HG03025 (cell line): ENCODE results near the gene DBP.

Experiments
- ATAC-seq: cut with Tn5 transposase; IDR thresholded peaks from one replicate; pipeline ENCODE4 v1.9.1; 2021; ENCODE audit warnings: mild to moderate bottlenecking, moderate library complexity; ENCODE audit not compliant: unreplicated experiment, low FRiP score

DBP gene

DNA sequence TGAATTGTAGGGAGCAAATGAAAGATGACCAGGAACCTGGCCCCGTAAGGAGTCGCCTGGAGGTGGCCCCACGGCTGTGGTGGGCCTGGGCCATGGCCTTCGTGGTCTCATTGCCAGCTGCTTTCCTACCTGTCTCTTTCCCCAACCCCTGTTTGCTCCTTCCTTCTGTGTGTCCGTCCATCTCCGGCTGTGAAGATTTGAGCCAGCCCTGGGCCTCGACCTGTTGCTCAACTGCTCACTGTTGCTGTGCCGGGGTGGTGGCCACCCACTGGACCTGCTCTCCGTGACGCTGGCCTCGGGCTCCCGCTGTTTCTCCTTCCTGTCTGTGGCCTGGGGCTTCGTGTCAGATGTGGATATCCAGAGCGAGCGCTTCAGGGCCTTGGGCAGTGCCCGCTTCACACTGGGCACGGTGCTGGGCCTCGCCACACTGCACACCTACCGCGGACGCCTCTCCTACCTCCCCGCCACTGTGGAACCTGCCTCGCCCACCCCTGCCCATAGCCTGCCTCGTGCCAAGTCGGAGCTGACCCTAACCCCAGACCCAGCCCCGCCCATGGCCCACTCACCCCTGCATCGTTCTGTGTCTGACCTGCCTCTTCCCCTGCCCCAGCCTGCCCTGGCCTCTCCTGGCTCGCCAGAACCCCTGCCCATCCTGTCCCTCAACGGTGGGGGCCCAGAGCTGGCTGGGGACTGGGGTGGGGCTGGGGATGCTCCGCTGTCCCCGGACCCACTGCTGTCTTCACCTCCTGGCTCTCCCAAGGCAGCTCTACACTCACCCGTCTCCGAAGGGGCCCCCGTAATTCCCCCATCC is 8.5 kb downstream of the DBP start:
- ATAC-seq: no peak

DNA sequence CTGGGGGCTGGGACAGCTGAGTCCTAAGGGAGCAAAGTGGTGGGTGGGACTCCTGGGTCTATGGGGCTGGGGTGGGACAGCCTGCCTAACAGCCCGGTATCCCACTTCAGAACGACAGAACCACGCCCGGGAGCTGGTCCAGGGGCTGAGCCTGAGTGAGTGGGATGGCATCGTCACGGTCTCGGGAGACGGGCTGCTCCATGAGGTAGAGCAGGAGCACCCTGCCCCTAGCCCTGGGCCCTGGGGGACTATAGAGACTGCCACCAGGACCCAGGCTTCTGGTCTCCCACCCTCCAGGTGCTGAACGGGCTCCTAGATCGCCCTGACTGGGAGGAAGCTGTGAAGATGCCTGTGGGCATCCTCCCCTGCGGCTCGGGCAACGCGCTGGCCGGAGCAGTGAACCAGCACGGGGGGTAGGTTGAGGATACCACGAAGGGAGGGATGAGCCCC is 9.3 kb downstream of the DBP start:
- no peak for ATAC-seq

DNA sequence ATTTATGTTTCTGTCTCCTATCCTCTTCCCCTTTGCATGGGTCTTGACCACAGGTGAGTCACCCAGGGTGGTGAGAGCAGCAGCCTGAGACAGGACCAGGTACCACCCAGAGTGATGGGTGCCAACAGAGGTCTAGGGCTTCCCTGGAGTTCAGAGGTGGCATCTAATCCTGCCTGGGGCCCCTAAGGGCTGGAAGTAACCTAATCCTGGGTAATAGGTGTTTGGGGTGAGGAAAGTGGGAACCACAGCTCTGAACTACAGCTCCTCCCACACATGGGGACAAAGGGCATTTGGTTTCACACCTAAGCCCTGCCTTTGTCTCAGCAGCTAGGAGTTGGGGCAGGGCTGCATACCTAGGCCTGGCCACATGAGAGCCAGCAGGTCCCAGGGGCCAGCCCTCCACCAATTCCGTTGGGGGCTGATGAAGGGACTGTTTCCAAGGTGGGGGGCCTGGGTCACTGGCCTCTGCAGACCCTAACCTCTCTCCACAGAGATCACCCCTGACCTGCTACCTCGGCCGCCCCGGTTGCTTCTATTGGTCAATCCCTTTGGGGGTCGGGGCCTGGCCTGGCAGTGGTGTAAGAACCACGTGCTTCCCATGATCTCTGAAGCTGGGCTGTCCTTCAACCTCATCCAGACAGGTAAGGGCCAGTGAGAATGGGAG is 9.8 kb downstream of the DBP start:
- ATAC-seq: no peak

DNA sequence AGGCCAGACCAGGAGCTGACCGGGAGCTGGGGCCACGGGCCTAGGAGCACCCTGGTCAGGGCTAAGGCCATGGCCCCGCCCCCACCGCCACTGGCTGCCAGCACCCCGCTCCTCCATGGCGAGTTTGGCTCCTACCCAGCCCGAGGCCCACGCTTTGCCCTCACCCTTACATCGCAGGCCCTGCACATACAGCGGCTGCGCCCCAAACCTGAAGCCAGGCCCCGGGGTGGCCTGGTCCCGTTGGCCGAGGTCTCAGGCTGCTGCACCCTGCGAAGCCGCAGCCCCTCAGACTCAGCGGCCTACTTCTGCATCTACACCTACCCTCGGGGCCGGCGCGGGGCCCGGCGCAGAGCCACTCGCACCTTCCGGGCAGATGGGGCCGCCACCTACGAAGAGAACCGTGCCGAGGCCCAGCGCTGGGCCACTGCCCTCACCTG is 11.3 kb downstream of the DBP start:
- no peak for ATAC-seq

DNA sequence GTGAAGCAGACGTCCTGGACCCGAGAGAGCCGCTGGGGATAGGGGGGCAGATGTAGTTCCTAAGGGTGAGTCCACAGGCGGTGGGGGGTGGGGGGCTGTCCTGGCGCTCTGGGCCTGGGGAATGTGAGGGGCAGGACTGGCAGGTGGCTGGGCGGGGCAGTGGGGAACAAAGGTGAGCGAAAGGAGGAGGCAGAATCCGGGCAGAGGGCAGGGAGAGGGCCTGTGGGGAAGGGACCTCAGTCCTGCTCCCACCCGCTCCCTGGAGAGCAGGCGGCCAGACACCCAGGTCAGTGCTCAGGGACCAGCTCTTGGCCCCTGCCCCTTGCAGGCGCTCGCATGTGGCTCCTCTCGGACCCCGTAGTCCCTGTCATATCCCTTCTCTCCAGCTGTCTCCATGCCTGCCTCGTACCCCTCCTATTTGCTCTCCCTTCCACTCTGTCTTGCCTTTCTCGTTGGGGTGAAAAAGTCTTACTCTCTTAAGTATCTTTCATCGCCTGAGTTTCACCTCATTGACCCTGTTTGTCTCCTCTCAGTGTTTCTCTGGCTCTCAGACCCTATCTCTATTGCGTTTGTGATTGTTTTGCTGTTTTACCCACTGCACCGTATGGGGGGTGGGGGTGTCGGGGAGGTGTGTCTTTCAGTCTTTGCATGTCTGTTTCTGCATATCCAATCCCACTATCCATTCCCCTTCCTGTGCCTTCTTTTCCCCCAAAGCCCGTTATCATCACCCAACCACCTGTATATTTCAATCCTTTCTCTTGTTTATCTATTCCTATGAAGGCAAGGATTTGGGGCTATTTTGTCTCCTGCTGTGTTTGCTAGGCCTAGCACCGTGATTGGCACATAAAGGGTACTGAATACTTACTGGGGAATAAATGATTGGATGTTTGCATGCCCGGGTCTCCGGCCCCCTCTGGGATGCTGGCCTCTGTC is 12.1 kb downstream of the DBP start:
- no peak for ATAC-seq

DNA sequence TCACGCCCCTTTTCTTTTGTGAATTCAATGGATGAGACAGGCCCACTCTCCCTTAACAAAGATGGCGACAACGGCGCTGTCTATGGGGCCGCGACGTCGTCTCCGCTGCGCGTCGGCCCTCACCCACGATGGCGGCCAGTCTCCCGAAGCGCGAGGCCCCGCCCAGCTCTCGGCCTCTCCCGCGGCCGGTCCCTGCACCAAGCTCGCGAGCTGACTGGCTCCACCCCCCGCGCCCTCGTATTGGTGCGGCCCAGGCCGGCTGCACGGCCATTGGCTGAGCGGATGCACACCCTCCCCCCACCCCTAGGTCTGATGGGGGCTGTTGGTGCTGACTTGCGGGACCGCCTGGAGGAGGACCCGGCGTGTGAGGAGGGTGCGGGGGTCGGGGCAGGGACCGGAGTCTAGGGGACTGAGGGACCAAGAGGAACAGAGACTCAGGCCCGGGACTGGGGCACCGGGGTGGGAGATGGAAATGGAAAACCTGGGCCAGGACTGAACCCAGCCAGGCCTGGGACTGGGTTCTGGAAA is 13.0 kb downstream of the DBP start:
- ATAC-seq: peak; percentile 44

DNA sequence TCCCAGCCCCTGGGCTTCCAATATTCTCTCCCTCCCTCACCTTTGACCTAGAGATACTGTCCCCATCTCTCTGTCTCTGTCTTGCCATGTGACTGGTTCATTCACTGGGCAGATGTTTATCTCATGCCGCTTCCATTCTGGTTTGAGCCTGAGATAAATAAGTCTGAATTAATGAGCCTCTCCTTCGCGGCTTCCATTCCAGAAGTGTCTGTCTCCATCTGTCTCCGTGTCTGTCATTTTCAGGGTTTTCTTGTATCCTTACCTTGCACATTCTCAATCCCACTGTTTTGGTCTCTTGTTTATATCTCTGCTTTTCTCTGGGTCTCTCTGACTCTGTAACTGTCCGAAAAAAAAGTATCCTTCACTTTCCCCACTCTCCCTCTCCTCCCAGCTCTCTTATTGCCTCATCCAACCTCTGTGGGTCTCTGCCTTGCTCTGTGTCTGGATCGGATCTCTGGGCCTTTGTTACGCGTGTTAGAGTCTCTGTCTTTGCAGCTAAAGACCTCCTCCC is 13.6 kb downstream of the DBP start:
- ATAC-seq: no peak

DNA sequence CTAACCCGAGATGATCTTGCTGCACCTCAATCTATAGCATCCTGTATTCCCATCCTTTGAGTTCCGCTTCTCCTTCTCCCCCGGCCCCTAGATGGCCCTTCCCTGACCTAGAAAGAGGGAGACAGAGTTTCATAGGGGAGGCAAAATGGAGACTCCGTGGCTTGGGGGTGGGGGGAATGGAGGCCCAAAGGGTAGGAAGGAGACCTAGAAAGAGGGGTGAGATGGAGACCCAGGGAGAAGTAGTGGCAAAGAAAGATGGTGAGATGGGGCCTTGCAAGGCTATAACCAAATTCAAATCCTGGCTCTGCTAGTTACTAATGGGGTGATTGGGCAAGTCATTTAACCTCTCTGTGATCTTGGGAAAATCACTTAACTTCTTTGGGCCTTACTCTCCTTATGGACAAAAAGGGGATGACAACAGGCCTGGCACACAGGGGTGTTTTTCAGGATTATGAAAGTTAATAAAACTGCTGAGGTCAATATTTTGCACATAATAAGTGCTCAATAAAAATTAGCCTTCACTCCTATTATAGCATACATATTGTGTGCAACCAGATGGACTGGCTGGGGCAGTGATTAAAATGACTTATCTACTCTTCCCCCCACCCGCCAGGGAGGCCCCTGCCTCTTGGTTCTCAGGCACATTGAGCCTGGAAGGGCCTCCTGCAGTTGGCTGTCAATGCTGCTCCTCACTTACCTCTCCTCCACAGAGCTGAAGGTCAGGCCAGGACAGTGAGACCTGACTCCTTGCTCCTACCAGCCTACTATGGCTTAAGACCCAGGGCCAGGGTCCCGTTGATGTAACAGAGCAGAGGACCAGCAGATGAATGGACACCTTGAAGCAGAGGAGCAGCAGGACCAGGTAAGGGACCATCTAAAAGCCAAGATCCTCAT is 17.2 kb downstream of the DBP start:
- no peak for ATAC-seq

DNA sequence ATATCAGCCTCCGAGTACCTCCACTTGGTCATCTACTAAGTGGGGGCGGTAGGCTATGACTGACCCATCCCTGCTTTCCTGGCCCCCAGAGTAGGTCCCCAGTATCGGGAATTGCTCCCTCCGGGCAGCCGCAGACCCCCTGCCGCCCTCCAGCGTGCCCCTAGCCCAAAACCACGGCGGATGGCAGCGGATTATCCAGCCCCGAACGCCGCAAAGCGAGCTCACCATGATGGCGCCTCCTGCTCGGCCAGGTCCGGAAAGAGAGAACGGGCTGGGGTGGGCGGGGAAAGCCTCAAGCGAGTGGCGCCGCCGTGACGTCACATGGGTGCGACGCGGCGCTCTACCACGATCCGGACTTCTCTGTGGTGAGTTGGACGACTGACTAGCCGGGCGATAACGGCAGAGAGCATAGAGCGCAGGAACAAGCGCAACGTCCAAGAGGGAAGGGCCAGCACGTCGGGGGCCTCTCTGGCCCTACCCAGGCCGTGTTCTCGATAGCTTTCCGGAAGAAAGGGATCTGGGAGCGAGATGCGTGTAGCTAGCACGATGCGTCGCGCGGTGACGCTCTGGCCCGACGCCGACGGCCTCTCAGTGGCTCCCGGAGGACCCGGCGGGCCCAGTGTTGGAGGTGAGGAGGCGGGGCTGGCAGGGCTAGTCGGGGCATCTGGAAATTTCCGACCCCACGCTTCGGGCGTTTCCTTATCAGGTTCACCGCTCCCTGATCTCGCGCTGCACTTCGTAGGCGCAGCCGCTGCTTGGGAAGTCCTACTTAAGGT is 18.1 kb downstream of the DBP start, which contains the start of the genes RPL18 and SPHK2:
TSS of gene RPL18 (minus strand) at position 263 of the 776 bp plus-strand sequence. CDS start at position 228, 35 bp downstream.
TSS of gene SPHK2 (plus strand) at position 591 of the 776 bp plus-strand sequence. CDS start 1,009 bp downstream, outside the sequence.
- peak; percentile 75 for ATAC-seq

DNA sequence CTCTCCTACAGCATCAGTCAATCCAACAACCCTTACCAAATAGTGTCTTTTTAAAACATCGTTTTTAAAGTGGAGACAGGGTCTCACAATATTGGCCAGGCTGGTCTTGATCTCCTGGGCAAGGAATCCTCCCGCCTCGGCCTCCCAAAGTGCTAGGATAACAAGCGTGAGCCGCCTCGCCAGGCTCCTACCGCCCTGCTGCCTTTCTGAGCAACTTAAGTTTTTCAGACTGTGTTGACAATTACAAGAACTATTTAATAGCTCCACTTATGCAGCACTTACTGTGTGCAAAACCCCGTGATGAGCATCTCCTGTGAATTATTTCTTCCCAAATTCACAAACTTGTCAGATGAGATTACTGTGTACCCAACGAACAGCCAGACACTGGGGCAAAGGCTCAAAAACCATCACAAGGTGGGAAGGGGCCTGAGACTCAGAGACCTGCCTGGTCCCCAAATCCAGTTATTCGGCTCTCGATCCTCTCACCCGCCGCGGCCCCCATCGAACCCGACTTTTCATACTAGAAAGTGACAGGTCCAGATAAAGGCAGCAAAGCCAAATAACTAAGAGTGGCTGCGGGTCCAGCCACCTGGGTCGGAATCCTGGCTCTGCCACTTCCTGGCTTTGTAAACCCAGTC is 18.8 kb downstream of the DBP start:
- no peak for ATAC-seq

DNA sequence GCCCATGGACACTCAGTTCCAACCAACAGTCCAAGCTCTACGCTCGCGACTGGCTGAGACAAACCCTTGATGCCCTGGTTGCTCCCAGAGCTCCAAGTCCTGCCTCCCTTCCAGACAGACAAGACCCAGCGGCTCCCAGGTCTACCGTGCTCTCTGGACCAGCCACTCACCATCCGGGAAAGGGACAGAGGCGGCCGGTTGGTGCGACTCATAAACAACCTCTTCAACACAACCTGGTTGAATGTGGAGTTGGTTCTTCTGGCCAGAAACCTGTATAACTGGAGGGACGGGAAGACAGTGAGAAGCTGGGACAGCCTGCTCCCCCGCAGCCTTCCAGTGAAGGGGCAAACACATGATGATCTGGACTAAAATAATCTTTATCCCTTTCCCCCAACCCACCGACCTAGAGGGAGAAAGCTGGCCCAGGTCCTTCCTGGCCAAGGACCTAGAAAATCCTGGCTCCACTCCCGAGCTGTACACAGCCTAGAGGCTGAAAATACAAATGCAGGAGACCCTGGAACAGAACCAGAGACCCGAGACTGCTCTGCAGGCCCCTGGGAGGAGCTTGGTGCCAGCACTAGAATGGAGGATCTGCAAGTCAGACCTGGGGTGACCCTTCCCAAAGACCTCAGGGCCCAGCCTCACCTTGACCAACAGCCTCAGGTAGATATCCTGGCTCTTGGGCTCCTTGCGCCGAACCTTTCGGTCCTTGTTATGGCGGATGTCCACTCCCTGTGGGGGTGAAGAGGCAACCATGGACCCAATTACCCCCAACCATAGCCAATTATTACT is 19.8 kb downstream of the DBP start:
- ATAC-seq: no peak

DNA sequence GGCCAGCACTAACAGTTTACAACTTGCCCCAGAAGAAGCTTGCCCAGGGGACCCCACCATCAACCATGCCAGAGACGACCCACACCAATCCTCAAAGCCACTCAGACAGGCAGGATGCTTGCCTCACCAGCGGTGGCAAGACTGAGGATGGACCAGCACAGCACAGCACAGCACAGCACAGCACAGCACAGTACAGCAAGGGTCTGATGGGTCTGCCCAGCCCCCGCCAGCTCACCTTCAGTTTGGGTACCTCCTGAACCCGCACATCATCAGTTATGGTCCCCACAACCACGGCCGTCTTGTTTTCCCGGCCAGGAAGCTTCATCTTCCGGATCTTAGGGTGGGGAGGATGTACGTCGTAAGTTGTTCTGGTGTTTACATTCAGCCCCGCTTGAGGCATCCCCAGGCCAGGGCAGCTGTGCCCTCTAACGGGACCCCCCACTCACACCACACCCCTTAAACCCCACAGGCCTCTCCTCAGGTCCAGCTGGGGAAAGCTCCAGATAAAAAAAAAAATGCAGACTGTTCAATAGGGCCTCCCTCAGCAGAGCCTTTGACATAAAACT is 20.6 kb downstream of the DBP start:
- ATAC-seq: no peak

DNA sequence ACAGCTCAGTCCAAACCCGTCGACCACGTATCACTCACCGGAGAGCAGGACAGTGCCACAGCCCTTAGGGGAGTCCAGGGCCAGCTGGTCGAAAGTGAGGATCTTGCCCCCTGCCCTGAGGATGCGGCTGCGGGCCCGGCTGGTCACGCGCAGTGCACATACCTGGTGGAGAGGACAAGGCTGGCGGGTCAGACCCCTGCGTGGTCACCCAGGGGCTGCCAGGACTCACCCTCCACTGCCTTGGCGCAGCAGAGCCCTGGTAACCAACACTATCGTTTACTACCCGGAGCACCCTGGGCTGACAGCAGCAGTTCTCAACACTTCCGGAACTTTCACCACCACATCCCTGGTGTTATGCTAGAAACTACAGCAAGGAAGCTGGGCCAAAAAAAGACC is 21.1 kb downstream of the DBP start:
- ATAC-seq: no peak

DNA sequence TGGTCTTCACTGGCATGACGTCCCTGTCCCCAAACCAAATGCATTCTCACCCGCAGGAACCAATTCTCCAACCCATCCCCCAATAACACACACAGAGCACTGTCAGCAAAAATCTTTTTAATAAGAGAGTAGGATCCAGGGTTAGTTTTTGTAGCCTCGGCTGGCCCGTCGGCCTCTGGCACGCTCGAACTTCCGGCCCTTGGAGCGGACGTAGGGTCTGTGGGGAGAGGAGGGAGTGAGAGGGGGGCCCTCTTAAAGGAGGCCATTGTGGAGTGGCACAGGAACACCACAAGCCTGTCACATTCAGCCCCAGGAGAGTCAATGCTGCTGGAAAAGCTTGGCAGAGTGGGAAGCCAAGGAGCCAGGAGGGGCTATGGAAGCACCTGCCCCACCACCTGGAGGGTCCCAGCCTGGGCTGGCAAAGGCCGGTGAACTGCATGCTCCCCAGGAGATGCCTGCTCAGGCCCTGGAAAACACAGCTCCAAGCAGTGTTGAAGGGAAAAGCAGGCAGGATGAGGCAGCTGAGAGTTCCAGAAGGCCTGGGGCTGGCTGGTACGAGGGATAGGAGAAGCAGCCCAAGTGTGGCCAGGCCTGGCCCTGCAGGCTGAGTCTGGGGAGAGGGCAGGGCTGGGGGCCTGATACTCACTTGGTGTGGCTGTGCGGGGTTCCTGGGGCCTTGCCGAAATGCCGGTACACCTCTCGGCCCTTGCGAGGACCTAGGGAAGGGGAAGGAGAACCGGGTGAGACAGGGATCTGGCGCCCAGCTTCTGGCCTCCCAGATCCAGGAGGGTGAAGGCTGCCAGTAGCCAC is 21.7 kb downstream of the DBP start:
- no peak for ATAC-seq

DNA sequence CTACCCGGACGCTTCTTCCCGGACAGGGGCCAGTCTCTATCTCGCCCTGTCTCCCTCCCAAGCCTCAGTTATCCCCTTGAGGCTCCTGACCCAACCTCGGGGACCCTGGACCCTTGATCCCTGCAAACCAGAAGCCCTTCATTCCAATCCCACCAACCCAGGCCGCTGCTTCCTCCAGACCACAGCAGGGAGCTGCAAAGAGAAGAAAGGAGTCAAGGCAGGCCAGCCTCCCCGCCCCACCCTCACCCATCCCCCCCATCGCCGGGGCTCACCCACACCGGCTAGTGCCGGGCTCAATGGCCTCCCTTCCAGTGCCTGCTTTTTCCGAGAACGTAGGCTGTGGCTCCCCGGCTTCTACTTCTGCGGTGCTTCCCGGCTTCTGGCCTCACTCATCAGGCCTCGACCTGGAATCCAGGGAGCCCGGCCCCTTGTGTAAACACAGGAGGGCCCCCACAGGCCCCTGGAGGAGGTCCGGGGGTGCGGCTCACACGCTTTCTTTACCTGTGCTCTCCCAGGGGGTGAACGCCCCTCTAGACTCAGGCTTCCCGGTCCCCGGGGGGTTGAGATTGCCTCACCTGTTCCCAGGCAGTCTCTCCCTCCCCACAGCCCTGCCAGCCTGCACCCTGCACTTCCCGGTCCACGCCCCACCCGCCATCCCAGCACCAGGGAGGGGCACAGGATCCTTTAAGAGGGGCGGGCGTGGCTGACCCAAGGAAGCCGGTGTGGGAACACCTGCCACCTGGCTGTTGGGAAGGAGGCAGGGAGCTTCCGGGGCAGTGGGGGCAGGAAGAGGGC is 22.5 kb downstream of the DBP start, which contains the start of gene FAM83E:
TSS of gene FAM83E (minus strand) at position 641 of the 795 bp plus-strand sequence. CDS start 1,704 bp downstream, outside the sequence.
- ATAC-seq: no peak
